Fibroblast of lung (primary cell): Measurements from ENCODE around the gene BEST4. TPM values are rescaled to one million over a fixed set of nuclear protein-coding genes. Genes with fewer than 3 reads are reported as not detected.

Experiments
- DNase-seq, 2 donors: peaks; one replicate each; pipeline versions ENCODE4 v3.0.0 to v3.0.0-alpha.2; 2010; ENCODE audit warnings: low read depth in 2 of 2
- H2AFZ ChIP-seq: 2 replicates; pipeline ENCODE4 v1.5.1; 2012; ENCODE audit warnings: low read length, control low read depth, inconsistent platforms
- H3K27ac ChIP-seq: 2 replicates; pipeline ENCODE4 v1.5.1; 2011; ENCODE audit warnings: low read length, control low read depth; ENCODE audit not compliant: insufficient read depth
- H3K27me3 ChIP-seq: 2 replicates; pipeline ENCODE4 v1.5.1; 2011; ENCODE audit warnings: mild to moderate bottlenecking, low read length; ENCODE audit not compliant: control insufficient read depth, insufficient read depth
- H3K36me3 ChIP-seq: 2 replicates; pipeline ENCODE4 v1.5.1; 2011; ENCODE audit warnings: low read length; ENCODE audit not compliant: control insufficient read depth, insufficient read depth
- H3K4me1 ChIP-seq: 2 replicates; pipeline ENCODE4 v1.5.1; 2011; ENCODE audit warnings: low read length; ENCODE audit not compliant: control insufficient read depth, insufficient read depth; ENCODE audit errors: extremely low read depth
- H3K4me2 ChIP-seq: 2 replicates; pipeline ENCODE4 v1.5.1; 2011; ENCODE audit warnings: low read length, control low read depth; ENCODE audit not compliant: insufficient read depth; ENCODE audit errors: extremely low read depth
- H3K4me3 ChIP-seq, 4 experiments: fragments of 200-600 bp in 1 of 4; sonication (generic) in 1 of 4; replicated peaks in 1 of 4; 2 replicates each; pipeline ENCODE4 v1.5.1; 2011 to 2016; ENCODE audit warnings: low read length in 4 of 4, low read depth in 3 of 4, mild to moderate bottlenecking in 3 of 4, control low read depth in 2 of 4, inconsistent platforms in 1 of 4, mixed read lengths in 1 of 4; ENCODE audit not compliant: insufficient read depth in 1 of 4; ENCODE audit errors: control extremely low read depth in 1 of 4
- H3K79me2 ChIP-seq: 2 replicates; pipeline ENCODE4 v1.5.1; 2012; ENCODE audit warnings: mild to moderate bottlenecking, low read length, inconsistent platforms; ENCODE audit not compliant: control insufficient read depth, insufficient read depth
- H3K9ac ChIP-seq: 2 replicates; pipeline ENCODE4 v1.5.1; 2011; ENCODE audit warnings: mild to moderate bottlenecking, low read length, control low read depth; ENCODE audit not compliant: insufficient read depth
- H3K9me3 ChIP-seq: 2 replicates; pipeline ENCODE4 v1.5.1; 2012; ENCODE audit warnings: low read depth, low read length; ENCODE audit not compliant: control insufficient read depth, insufficient read depth
- H4K20me1 ChIP-seq: 2 replicates; pipeline ENCODE4 v1.5.1; 2011; ENCODE audit warnings: low read length; ENCODE audit not compliant: control insufficient read depth, insufficient read depth; ENCODE audit errors: extremely low read depth
- EZH2 ChIP-seq: IDR thresholded peaks from 2 replicates; pipeline ENCODE4 v1.5.1; 2012; ENCODE audit warnings: low read length, control low read depth, mild to moderate bottlenecking; ENCODE audit errors: missing control alignments
- polyA plus RNA-seq, 2 donors: library from polyadenylated mRNA; depleted of rRNA in 1 of 2; stranded (reverse) in 1 of 2; unstranded in 1 of 2; fragments of >200 nt; gene quantifications; 2 replicates each; pipeline ENCODE4 v1.2.1, GENCODE V29; 2011 to 2012; ENCODE audit warnings: missing spikeins in 1 of 2
- total RNA-seq: library from RNA; depleted of rRNA; stranded (reverse); fragments of >200 nt; gene quantifications from 2 replicates; pipeline ENCODE4 v1.2.1, GENCODE V29; 2014
- TF ChIP-seq, protein P1 (sequence below), 2 donors: IDR thresholded peaks in 1 of 2; conservative IDR thresholded peaks in 1 of 2; 1 replicate in 1 of 2; 2 replicates in 1 of 2; pipeline ENCODE4 v1.5.1; 2011 to 2012; ENCODE audit warnings: low read length in 2 of 2, control low read depth in 1 of 2, inconsistent platforms in 1 of 2, low read depth in 1 of 2, mild to moderate bottlenecking in 1 of 2

The BEST4 gene
- total and polyA plus RNA-seq, 2 donors (not counting 1 experiment from before 2014, with no cell fraction given), result 0.10 to 0.17 TPM

DNA sequence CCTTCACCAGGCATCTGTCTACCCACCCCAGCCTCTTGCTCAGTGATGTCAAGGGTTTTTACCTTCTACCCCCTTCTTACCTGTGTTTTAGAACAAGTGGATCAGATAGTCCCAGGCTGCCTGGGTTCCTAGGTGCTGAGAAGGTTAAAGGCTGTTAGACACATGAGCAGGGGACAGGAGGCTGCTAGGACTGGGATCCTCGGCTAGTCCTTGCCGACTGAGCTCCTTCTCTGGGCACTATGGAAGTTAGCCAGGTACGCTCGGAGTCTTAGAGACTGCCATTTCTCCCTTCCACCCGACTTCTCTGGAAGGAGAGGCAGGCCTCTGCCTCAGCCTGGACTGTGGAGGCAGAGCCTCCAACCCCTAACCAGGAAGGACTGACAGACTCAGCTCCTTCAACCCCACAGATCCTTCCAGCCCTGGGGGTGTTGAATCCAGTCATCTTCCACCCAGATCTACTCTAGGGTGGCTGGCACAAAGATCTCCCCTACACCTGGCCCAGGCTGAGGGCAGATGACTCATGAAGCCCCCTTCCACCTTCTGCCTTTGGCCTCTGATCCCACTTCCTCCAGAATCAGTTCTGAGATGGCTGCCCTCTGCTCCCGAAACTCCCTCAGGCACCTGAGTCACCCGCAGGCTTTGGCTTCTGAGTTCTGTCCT lies 18.9 kb upstream of the BEST4 start, which contains the start of gene DYNLT4:
Gene DYNLT4 (minus strand): TSS at position 648 of the 660 bp plus-strand sequence. CDS start 683 bp downstream, outside the sequence.
- no peak within 1 kb of the TSS for H2AFZ ChIP-seq
- H3K4me3 ChIP-seq, result peak within 1 kb of the TSS; percentile 3 to 64 (median 36)
- H4K20me1 ChIP-seq, result no peaks in the 10 kb centered on the region
- no peaks in the 10 kb centered on the region for H3K9me3 ChIP-seq
- no peaks in the 10 kb centered on the region for H3K27me3 ChIP-seq
- H3K4me1 ChIP-seq, result peaks cover 76% of the 10 kb centered on the region
- peak within 1 kb of the TSS; percentile 100 for H3K27ac ChIP-seq
- H3K9ac ChIP-seq, result peak within 1 kb of the TSS; percentile 92
- H3K36me3 ChIP-seq, result peaks cover 43% of the 10 kb centered on the region
- no peak for DNase-seq
- TF ChIP-seq, protein P1, sequence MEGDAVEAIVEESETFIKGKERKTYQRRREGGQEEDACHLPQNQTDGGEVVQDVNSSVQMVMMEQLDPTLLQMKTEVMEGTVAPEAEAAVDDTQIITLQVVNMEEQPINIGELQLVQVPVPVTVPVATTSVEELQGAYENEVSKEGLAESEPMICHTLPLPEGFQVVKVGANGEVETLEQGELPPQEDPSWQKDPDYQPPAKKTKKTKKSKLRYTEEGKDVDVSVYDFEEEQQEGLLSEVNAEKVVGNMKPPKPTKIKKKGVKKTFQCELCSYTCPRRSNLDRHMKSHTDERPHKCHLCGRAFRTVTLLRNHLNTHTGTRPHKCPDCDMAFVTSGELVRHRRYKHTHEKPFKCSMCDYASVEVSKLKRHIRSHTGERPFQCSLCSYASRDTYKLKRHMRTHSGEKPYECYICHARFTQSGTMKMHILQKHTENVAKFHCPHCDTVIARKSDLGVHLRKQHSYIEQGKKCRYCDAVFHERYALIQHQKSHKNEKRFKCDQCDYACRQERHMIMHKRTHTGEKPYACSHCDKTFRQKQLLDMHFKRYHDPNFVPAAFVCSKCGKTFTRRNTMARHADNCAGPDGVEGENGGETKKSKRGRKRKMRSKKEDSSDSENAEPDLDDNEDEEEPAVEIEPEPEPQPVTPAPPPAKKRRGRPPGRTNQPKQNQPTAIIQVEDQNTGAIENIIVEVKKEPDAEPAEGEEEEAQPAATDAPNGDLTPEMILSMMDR (conservative IDR thresholded peaks at IDR 0.05 in 1 of 2, IDR thresholded peaks at IDR 0.05 in 1 of 2; ENCODE audit: low read depth in 1 of 2, low read length in 2 of 2), result no peak
- TF ChIP-seq EZH2, result no peak
- peak within 1 kb of the TSS; percentile 93 for H3K4me2 ChIP-seq
- peaks cover 50% of the 10 kb centered on the region for H3K79me2 ChIP-seq

GRCh38 chr1:44806025-44806703 lies 18.2 kb upstream of the BEST4 start:
- no peaks in the 10 kb centered on the region for H4K20me1 ChIP-seq
- H3K9ac ChIP-seq, result peak overlapping the region; percentile 50
- H3K27me3 ChIP-seq, result no peaks in the 10 kb centered on the region
- peak overlapping the region; percentile 55 for H3K4me2 ChIP-seq
- no peak overlapping the region for H2AFZ ChIP-seq
- DNase-seq, result no peak
- H3K27ac ChIP-seq, result peak overlapping the region; percentile 100
- H3K79me2 ChIP-seq, result peaks cover 56% of the 10 kb centered on the region
- peaks cover 44% of the 10 kb centered on the region for H3K36me3 ChIP-seq
- peaks cover 72% of the 10 kb centered on the region for H3K4me1 ChIP-seq
- H3K9me3 ChIP-seq, result no peaks in the 10 kb centered on the region
- TF ChIP-seq, protein P1 (conservative IDR thresholded peaks at IDR 0.05 in 1 of 2, IDR thresholded peaks at IDR 0.05 in 1 of 2; ENCODE audit: low read depth in 1 of 2, low read length in 2 of 2), result no peak
- no peak for TF ChIP-seq EZH2
- H3K4me3 ChIP-seq, result no peak overlapping the region

DNA sequence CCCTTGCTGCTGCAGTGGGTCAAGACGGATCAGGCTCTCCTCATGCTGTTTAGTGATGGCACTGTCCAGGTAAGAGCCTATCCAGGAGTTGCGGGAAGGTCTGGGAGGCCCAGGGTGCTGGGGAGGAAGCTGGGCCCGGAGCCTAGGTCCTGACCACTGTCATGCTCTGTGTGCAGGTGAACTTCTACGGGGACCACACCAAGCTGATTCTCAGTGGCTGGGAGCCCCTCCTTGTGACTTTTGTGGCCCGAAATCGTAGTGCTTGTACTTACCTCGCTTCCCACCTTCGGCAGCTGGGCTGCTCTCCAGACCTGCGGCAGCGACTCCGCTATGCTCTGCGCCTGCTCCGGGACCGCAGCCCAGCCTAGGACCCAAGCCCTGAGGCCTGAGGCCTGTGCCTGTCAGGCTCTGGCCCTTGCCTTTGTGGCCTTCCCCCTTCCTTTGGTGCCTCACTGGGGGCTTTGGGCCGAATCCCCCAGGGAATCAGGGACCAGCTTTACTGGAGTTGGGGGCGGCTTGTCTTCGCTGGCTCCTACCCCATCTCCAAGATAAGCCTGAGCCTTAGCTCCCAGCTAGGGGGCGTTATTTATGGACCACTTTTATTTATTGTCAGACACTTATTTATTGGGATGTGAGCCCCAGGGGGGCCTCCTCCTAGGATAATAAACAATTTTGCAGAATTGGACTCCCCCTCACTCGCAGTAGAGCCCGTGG lies 17.5 kb upstream of the BEST4 start:
- no peak overlapping the region for H3K9ac ChIP-seq

More for the DNA sequence above, 17.5 kb upstream of the BEST4 start:
- H3K4me3 ChIP-seq, result no peak overlapping the region
- H3K27me3 ChIP-seq, result no peaks in the 10 kb centered on the region
- H3K9me3 ChIP-seq, result no peaks in the 10 kb centered on the region
- H3K27ac ChIP-seq, result peak overlapping the region; percentile 57
- H3K4me2 ChIP-seq, result no peak overlapping the region
- H3K36me3 ChIP-seq, result peaks cover 44% of the 10 kb centered on the region
- no peak overlapping the region for H2AFZ ChIP-seq
- no peaks in the 10 kb centered on the region for H4K20me1 ChIP-seq
- H3K4me1 ChIP-seq, result peaks cover 65% of the 10 kb centered on the region
- no peak for TF ChIP-seq EZH2
- TF ChIP-seq, protein P1 (conservative IDR thresholded peaks at IDR 0.05 in 1 of 2, IDR thresholded peaks at IDR 0.05 in 1 of 2; ENCODE audit: low read depth in 1 of 2, low read length in 2 of 2), result peak in 1 of 2 donors; percentile 8
- peaks cover 62% of the 10 kb centered on the region for H3K79me2 ChIP-seq
- no peak for DNase-seq
